Fibroblast of mammary gland (primary cell): ENCODE measurements around the gene AMH.
A peak's percentile ranks its signal among the peaks of the same experiment; 100 is the strongest.

Source experiments
- DNase-seq: peaks from one replicate; pipeline ENCODE4 v3.0.0-alpha.2; 2010; ENCODE audit warnings: low read depth
- H3K4me3 ChIP-seq: 2 replicates; pipeline ENCODE4 v1.5.1; 2011; ENCODE audit warnings: low read depth, mild to moderate bottlenecking, low read length, moderate library complexity; ENCODE audit not compliant: control insufficient read depth
- TF ChIP-seq, protein P1 (sequence below): conservative IDR thresholded peaks from 2 replicates; pipeline ENCODE4 v1.5.1; 2011; ENCODE audit warnings: low read depth, low read length, inconsistent platforms; ENCODE audit not compliant: control insufficient read depth, insufficient read depth

The AMH gene

DNA sequence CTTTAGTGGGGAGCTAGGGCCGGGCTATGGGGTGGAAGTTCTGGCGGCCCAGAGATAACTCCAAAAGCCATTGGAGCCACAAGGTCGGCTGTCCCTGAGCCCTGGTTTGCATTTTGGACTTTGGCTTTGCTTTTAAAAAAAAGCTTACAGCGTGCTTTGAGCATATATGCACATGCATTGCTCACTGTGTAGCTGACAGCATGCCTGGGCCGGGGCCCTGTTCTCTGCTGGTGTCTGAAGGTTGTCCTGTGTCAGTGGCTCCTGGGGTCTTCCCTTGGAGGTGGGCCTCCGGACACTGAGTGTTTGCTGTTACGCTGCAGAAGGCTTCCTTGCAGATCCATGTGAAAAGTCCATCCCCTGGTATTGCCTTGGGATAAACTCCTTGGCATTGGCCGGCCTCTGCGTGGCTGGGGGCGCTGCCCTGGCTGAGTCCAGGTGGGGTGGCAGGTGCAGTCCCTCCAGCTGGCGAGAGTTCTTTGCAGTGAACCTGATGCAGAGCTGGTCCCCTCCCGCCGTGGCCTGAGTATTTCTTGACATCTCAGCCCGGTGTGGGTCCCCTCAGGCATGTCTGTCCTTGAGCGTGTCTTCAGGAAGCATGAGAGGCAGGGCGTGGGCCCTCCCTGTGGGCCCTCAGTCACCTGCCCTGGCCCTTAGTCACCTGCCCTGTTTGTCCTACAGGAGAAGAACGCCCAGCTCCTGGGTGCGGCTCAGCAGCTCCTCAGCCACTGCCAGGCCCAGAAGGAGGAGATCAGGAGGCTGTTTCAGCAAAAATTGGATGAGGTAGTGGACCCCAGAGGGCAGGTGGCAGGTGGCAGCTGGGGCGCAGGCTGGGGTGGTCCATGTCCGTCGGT, 36.0 kb upstream of the AMH start:
- TF ChIP-seq, protein P1, sequence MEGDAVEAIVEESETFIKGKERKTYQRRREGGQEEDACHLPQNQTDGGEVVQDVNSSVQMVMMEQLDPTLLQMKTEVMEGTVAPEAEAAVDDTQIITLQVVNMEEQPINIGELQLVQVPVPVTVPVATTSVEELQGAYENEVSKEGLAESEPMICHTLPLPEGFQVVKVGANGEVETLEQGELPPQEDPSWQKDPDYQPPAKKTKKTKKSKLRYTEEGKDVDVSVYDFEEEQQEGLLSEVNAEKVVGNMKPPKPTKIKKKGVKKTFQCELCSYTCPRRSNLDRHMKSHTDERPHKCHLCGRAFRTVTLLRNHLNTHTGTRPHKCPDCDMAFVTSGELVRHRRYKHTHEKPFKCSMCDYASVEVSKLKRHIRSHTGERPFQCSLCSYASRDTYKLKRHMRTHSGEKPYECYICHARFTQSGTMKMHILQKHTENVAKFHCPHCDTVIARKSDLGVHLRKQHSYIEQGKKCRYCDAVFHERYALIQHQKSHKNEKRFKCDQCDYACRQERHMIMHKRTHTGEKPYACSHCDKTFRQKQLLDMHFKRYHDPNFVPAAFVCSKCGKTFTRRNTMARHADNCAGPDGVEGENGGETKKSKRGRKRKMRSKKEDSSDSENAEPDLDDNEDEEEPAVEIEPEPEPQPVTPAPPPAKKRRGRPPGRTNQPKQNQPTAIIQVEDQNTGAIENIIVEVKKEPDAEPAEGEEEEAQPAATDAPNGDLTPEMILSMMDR: no peak
- no peak overlapping the region for H3K4me3 ChIP-seq
- DNase-seq: no peak

DNA sequence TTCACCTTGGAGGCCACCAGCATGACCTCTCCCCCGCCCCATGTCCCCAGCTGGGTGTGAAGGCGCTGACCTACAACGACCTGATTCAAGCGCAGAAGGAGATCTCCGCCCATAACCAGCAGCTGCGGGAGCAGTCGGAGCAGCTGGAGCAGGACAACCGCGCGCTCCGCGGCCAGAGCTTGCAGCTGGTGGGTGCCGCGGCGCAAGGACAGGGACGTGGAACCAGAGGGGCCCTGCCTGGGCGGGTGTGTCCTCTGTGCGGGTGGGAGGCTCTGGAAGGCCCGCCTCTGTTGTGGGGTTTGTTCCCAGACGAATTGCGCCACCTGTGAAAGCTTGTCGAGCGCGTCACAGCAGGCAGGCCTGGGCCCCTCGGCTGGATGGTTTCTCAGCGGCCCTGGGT, 35.3 kb upstream of the AMH start:
- H3K4me3 ChIP-seq: no peak overlapping the region
- peak; percentile 48 for DNase-seq
- TF ChIP-seq, protein P1: no peak

DNA sequence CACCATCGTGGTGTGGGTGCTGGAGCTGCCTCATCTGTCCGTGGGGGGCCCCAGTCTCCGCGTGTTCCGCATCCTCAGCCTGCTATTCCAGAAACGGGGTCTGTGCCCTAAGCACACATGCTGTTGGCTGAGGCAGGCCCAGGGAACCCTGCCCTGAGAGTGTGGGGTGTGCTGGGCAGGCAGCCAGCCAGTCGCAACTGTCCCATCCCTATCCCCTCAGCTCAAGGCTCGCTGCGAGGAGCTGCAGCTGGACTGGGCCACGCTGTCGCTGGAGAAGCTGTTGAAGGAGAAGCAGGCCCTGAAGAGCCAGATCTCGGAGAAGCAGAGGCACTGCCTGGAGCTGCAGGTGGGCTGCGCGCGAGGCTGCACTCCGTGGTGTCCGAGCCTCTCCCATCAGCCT, 34.9 kb upstream of the AMH start:
- no peak for DNase-seq
- TF ChIP-seq, protein P1: no peak
- no peak overlapping the region for H3K4me3 ChIP-seq

DNA sequence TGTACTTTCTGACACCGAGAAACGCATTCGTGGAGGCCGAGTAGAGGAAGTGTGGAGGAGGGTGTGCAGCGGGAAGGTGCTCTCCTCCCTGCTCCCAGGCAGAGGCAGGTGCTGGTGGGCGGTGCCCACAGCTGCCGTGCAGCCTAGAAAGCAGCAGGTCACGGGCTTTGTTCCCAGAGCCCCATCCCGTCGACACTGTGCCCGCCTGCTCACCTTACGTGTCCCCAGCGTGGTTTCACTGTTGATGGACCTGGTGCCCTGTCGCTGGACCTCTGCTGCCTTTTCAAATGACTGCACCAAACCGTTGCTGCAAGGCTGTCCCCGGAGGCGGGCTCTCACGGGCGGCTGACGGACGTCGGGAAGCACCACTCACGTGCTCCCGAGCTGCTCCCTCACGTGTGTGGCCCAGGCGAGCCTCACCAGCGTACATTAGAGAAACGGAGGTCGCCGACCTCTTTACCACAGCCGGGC, 33.8 kb upstream of the AMH start:
- TF ChIP-seq, protein P1: no peak
- no peak for DNase-seq
- no peak overlapping the region for H3K4me3 ChIP-seq

DNA sequence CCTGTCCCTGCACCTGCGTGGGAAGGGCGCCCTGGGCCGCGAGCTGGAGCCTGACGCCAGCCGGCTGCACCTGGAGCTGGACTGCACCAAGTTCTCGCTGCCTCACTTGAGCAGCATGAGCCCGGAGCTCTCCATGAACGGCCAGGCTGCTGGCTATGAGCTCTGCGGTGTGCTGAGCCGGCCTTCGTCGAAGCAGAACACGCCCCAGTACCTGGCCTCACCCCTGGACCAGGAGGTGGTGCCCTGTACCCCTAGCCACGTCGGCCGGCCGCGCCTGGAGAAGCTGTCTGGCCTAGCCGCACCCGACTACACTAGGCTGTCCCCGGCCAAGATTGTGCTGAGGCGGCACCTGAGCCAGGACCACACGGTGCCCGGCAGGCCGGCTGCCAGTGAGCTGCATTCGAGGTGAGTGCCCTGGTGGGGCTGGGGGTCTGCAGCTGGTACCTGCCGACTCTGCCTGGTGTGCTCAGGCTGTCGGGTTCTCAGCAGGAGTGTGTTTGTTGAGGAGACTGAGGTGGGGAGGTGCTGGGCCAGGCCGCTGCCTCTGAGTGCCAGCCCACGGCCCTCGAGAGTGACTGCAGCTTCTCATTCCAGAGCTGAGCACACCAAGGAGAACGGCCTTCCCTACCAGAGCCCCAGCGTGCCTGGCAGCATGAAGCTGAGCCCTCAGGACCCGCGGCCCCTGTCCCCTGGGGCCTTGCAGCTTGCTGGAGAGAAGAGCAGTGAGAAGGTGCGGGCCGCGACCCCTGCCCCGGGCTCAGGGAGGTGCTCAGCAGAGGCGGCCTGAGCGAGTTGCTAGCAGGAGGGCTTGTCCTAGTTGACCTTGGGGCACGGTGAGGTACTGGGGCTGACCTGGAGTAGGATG, 32.5 kb upstream of the AMH start:
- TF ChIP-seq, protein P1: no peak
- H3K4me3 ChIP-seq: no peak overlapping the region
- DNase-seq: no peak

DNA sequence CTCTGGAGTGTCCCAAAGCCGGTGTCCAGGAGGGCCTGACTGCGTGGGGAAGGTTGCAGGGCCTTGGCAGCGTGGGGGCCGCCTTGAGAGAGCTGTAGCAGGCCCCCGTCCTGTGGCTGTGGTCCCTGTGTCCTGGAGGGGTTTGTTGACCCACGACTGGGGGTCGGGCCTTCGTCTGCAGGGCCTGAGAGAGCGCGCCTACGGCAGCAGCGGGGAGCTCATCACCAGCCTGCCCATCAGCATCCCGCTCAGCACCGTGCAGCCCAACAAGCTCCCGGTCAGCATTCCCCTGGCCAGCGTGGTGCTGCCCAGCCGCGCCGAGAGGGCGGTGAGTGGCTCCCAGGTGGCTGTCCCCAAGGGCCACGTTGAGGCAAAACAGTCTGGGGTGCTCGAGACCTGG, 31.5 kb upstream of the AMH start:
- TF ChIP-seq, protein P1: no peak
- no peak overlapping the region for H3K4me3 ChIP-seq
- DNase-seq: no peak
